SJSA1 (cell line): ENCODE measurements around the gene CDH23. TPM values are rescaled to one million over a fixed set of nuclear protein-coding genes. Genes with fewer than 3 reads are reported as not detected.

ENCODE experiments used
- DNase-seq, 2 experiments: peaks; one replicate each; pipeline ENCODE4 v3.0.0-alpha.2; 2015 to 2020; ENCODE audit warnings: low spot score in 2 of 2, low read depth in 1 of 2
- H3K27ac ChIP-seq: fragments of 250-450 bp; sonication (Bioruptor Pico); 2 replicates; pipeline ENCODE4 v1.5.1; 2020; ENCODE audit warnings: mild to moderate bottlenecking, moderate library complexity
- H3K27me3 ChIP-seq: fragments of 250-450 bp; sonication (Bioruptor Pico); replicated peaks from 2 replicates; pipeline ENCODE4 v1.5.1; 2020; ENCODE audit warnings: mild to moderate bottlenecking, moderate library complexity
- H3K36me3 ChIP-seq: fragments of 250-450 bp; sonication (Bioruptor Pico); 2 replicates; pipeline ENCODE4 v1.5.1; 2020; ENCODE audit warnings: mild to moderate bottlenecking
- H3K4me1 ChIP-seq: fragments of 250-450 bp; sonication (Bioruptor Pico); replicated peaks from 2 replicates; pipeline ENCODE4 v1.6.1; 2021; ENCODE audit warnings: mild to moderate bottlenecking
- H3K4me3 ChIP-seq: fragments of 250-450 bp; sonication (Bioruptor Pico); 2 replicates; pipeline ENCODE4 v1.5.1; 2020; ENCODE audit warnings: mild to moderate bottlenecking
- H3K9me3 ChIP-seq: fragments of 250-450 bp; sonication (Bioruptor Pico); replicated peaks from 2 replicates; pipeline ENCODE4 v1.5.1; 2020; ENCODE audit warnings: mild to moderate bottlenecking
- total RNA-seq: library from RNA; depleted of rRNA; stranded (reverse); fragments of >200 nt; shearing (Covaris generic); gene quantifications from 2 replicates; pipeline ENCODE4 v1.2.3, GENCODE V29; 2014

CDH23 gene
- total RNA-seq, 1 experiment from 2014 or later: 0.37 TPM

- no peaks in the 10 kb centered on the region for H3K36me3 ChIP-seq
- H3K4me1 ChIP-seq: no peaks in the 10 kb centered on the region
- no peak overlapping the region for H3K4me3 ChIP-seq
- H3K27ac ChIP-seq: no peak overlapping the region
- H3K9me3 ChIP-seq: no peaks in the 10 kb centered on the region
- no peaks in the 10 kb centered on the region for H3K27me3 ChIP-seq
- DNase-seq: no peak
These were observed 251.0 kb downstream of the CDH23 start for GRCh38 chr10:71647526-71648253.

DNA sequence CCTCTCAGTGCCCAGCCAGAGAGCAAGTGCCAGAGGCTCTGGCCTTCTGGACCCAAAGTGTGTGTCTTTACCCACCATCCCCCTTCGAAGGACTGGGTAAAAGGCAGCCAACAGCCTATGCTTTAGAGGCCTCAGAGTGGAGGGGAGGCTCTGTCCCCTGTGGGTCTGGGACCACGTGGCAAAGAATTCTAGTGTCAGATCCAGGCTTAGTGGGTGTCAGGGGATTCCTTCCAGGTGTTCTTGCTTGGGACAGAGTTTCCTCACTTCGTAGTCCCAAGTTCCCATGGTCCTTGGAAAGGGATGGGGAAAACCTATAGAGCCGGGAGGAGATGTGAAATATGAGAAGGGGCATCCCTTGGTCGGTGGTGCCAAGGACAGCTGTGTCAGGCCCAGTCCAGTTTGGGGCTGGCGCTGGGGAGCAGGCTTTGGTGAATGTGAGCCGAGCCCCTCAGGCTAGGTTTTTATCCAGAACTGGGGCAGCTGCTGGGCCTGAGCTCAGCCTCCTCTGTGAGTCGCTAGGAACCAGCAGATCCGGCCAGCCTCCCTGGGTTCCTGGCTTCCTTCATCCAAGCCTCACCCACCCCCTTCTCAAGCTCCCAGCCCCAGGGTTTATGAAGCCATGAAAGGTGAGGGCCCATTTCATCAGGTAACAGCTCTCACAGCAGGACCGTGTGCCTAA, 251.7 kb downstream of the CDH23 start:
- Histone ChIP-seq H3K4me1 (no peaks in the 10 kb centered on the region), H3K27ac (no peak overlapping the region), H3K36me3 (no peaks in the 10 kb centered on the region), H3K9me3 (no peaks in the 10 kb centered on the region), H3K4me3 (no peak overlapping the region), H3K27me3 (no peaks in the 10 kb centered on the region)
- DNase-seq: no peak

GRCh38 chr10:71648933-71649320, 252.2 kb downstream of the CDH23 start:
- Histone ChIP-seq H3K36me3 (no peaks in the 10 kb centered on the region), H3K27ac (no peak overlapping the region), H3K4me1 (no peaks in the 10 kb centered on the region), H3K9me3 (no peaks in the 10 kb centered on the region), H3K4me3 (no peak overlapping the region), H3K27me3 (no peaks in the 10 kb centered on the region)
- no peak for DNase-seq

DNA sequence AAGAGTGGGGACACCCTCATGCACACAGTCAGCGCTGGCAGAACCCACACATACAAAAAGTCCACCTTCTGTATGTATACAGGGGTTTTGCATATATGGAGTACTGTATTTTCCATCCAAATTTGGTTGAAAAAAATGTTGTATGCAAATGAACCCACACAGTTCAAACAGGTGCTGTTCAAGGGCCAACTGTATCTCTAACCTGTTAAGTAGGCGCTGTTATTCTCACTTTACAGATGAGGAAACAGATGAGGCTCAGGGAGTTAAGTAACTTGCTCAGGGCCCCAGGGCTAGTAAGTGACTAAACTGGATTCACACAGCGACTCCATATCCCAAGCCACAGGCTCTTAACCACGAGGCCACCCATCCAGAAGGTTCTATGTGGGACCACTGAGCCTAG, 252.9 kb downstream of the CDH23 start:
- no peaks in the 10 kb centered on the region for H3K9me3 ChIP-seq
- H3K36me3 ChIP-seq: no peaks in the 10 kb centered on the region

GRCh38 chr10:71650397-71650796, 253.7 kb downstream of the CDH23 start:
- H3K4me1 ChIP-seq: no peaks in the 10 kb centered on the region
- no peaks in the 10 kb centered on the region for H3K27me3 ChIP-seq
- no peak for DNase-seq
- H3K4me3 ChIP-seq: no peak overlapping the region
- no peak overlapping the region for H3K27ac ChIP-seq
- H3K36me3 ChIP-seq: no peaks in the 10 kb centered on the region
- no peaks in the 10 kb centered on the region for H3K9me3 ChIP-seq

More for the DNA sequence above, 252.9 kb downstream of the CDH23 start:
- H3K4me1 ChIP-seq: no peaks in the 10 kb centered on the region
- H3K4me3 ChIP-seq: no peak overlapping the region
- no peak for DNase-seq
- no peak overlapping the region for H3K27ac ChIP-seq
- no peaks in the 10 kb centered on the region for H3K27me3 ChIP-seq

DNA sequence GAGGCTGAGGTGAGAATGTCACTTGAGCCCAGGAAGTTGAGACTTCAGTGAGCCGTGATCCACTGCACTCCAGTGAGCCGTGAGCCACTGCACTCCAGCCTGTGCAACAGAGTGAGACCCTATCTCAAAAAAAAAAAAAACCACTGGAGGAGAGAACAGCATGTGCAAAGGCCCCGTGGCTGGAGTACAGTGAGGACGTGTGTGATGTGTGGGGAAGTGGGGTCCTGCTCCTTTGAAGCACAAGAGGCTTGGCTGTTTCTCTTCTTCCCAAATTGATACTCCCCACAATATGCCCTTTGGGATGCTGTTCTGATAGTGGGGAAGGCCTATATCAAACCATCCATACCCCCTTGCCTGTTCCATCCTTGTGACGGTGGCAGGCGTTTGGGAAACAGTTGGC, 254.7 kb downstream of the CDH23 start:
- H3K9me3 ChIP-seq: no peaks in the 10 kb centered on the region
- H3K27me3 ChIP-seq: no peaks in the 10 kb centered on the region
- no peaks in the 10 kb centered on the region for H3K36me3 ChIP-seq
- H3K4me3 ChIP-seq: no peak overlapping the region
- H3K27ac ChIP-seq: no peak overlapping the region
- H3K4me1 ChIP-seq: no peaks in the 10 kb centered on the region
- DNase-seq: no peak

DNA sequence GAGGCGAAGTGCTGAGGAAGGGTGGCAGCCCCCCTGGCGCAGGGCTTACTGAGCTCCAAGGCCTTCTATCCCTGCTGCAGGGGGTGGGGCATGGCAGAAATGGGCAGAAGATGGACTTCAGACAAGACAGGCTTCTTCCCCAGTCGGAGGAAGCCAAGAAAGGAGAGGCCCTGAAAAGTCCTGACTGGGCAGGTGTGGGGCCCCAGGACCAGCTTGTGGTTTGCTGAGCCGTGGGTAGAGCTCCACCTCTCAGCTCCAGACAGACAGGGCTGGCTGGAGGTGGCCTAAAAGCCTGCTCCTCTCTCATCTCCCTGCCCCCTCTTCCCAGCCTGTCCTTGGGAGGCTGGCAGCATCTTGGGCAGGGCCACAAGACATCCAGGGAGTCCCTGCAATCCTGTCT, 255.2 kb downstream of the CDH23 start:
- Histone ChIP-seq H3K9me3 (no peaks in the 10 kb centered on the region), H3K36me3 (no peaks in the 10 kb centered on the region), H3K4me1 (no peaks in the 10 kb centered on the region), H3K4me3 (no peak overlapping the region), H3K27ac (no peak overlapping the region), H3K27me3 (no peaks in the 10 kb centered on the region)
- no peak for DNase-seq

- Histone ChIP-seq H3K36me3 (no peaks in the 10 kb centered on the region), H3K9me3 (no peaks in the 10 kb centered on the region), H3K27me3 (no peaks in the 10 kb centered on the region), H3K27ac (no peak overlapping the region), H3K4me3 (no peak overlapping the region), H3K4me1 (no peaks in the 10 kb centered on the region)
- DNase-seq: no peak
These were observed 256.3 kb downstream of the CDH23 start for GRCh38 chr10:71653044-71653443.

GRCh38 chr10:71656220-71656619, 259.5 kb downstream of the CDH23 start:
- H3K4me1 ChIP-seq: no peaks in the 10 kb centered on the region
- H3K36me3 ChIP-seq: no peaks in the 10 kb centered on the region
- H3K4me3 ChIP-seq: no peak overlapping the region
- H3K27me3 ChIP-seq: no peaks in the 10 kb centered on the region
- no peak overlapping the region for H3K27ac ChIP-seq
- H3K9me3 ChIP-seq: no peaks in the 10 kb centered on the region
- DNase-seq: no peak

DNA sequence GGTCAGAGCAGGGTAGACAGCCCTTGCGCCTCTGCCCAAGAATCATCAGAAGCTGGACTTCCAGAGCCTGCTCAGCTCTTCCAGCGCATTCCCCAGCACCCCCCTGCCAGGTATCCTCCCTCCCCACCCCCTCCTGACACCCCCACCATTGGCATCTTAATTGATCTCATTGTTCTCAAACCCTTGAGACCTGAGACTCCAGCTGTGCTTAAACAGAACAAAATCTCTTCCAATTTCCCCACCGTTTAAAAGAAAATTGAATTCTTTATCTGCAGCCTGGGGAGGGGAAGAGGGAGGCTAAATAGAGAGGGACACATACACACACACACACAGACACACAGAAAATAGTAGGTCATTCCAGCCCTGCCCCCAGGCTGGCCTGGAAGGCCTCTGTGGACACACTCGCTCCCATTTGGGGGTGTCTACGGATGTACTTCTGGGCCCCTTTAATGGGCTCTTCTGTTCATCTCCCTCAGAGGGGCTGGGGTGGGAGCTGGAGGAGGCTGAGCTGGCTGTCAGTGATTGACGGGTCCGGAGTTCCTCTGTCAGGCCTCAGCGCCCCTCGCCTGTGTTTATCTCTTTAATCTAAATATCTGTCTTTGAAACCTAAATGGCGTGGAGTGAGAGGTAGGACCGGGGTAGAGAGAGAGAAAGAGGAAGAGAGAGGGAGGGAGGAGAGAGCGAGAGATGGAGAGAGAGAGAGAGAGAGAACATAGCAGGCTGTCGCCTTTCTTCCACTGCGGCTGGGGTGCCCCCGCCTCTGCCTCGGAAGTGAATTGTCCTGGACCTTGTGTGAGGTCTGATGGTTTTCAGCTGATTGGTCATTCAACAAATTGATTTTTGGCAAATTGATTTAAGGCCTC, 261.1 kb downstream of the CDH23 start:
- no peak overlapping the region for H3K27ac ChIP-seq
- DNase-seq: no peak
- no peak overlapping the region for H3K4me3 ChIP-seq
- no peaks in the 10 kb centered on the region for H3K9me3 ChIP-seq
- no peaks in the 10 kb centered on the region for H3K4me1 ChIP-seq
- no peaks in the 10 kb centered on the region for H3K27me3 ChIP-seq
- no peaks in the 10 kb centered on the region for H3K36me3 ChIP-seq

GRCh38 chr10:71658467-71658745, 261.7 kb downstream of the CDH23 start:
- H3K36me3 ChIP-seq: no peaks in the 10 kb centered on the region
- no peak overlapping the region for H3K4me3 ChIP-seq
- H3K4me1 ChIP-seq: no peaks in the 10 kb centered on the region
- no peaks in the 10 kb centered on the region for H3K27me3 ChIP-seq
- no peaks in the 10 kb centered on the region for H3K9me3 ChIP-seq
- no peak for DNase-seq
- H3K27ac ChIP-seq: no peak overlapping the region

GRCh38 chr10:71659111-71659634, 262.5 kb downstream of the CDH23 start:
- H3K9me3 ChIP-seq: no peaks in the 10 kb centered on the region
- no peak overlapping the region for H3K4me3 ChIP-seq
- H3K27ac ChIP-seq: no peak overlapping the region
- no peaks in the 10 kb centered on the region for H3K27me3 ChIP-seq
- no peaks in the 10 kb centered on the region for H3K4me1 ChIP-seq
- DNase-seq: no peak
- H3K36me3 ChIP-seq: no peaks in the 10 kb centered on the region

GRCh38 chr10:71659737-71660136, 263.0 kb downstream of the CDH23 start:
- no peak for DNase-seq
- Histone ChIP-seq H3K27me3 (no peaks in the 10 kb centered on the region), H3K36me3 (no peaks in the 10 kb centered on the region), H3K27ac (no peak overlapping the region), H3K4me1 (no peaks in the 10 kb centered on the region), H3K9me3 (no peaks in the 10 kb centered on the region), H3K4me3 (no peak overlapping the region)

DNA sequence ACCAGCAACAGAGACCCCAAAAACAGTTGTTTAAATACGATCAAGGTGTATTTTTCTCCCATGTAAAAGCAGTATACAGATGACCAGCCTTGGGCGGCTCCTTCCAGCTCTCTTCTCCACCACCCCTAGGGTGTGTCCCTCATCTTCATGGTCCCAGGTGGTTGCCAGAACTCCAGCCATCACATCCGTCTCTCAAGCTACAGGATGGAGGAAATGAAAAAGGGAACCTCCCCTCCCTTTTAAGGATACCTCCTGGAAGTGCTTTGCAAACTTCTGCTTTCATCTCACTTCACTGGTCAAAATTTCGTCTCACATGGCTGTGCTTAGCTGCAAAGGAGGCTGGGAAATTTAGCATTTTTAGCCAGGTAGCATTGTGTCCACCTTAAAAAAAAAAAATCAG, 263.6 kb downstream of the CDH23 start:
- no peaks in the 10 kb centered on the region for H3K9me3 ChIP-seq
- H3K27ac ChIP-seq: no peak overlapping the region
- no peaks in the 10 kb centered on the region for H3K4me1 ChIP-seq
- no peak for DNase-seq
- H3K4me3 ChIP-seq: no peak overlapping the region
- no peaks in the 10 kb centered on the region for H3K36me3 ChIP-seq
- no peaks in the 10 kb centered on the region for H3K27me3 ChIP-seq
